ENCODE results near the gene KIR2DL4.
"Not testable (repeated sequence)": the region's sequence is repeated elsewhere in the genome, so short reads cannot be mapped to it uniquely, and the experiment has no call there.

The KIR2DL4 gene

GRCh38 chr19:54803410-54803809 lies at the start of gene KIR2DL4:
Gene KIR2DL4 (plus strand): TSS chr19:54803610. CDS start chr19:54803652, 42 bp downstream.
- DNase-seq (ENCODE audit: low read depth), result no peak

GRCh38 chr19:54756204-54757110 lies 47.0 kb upstream of the KIR2DL4 start:
- not testable (repeated sequence) for DNase-seq (ENCODE audit: low read depth)

- not testable (repeated sequence) for DNase-seq (ENCODE audit: low read depth)
These were observed 44.8 kb upstream of the KIR2DL4 start for GRCh38 chr19:54758577-54758976.

GRCh38 chr19:54764219-54764618 lies 39.2 kb upstream of the KIR2DL4 start:
- DNase-seq (ENCODE audit: low read depth), result not testable (repeated sequence)

GRCh38 chr19:54766464-54766863 lies 36.9 kb upstream of the KIR2DL4 start:
- not testable (repeated sequence) for DNase-seq (ENCODE audit: low read depth)

GRCh38 chr19:54769646-54770045 lies 33.8 kb upstream of the KIR2DL4 start, which contains the start of gene KIR2DL1:
Gene KIR2DL1 (plus strand): TSS chr19:54769793. CDS start chr19:54769851, 58 bp downstream.
- DNase-seq (ENCODE audit: low read depth), result not testable (repeated sequence)

GRCh38 chr19:54770511-54770910 lies 32.9 kb upstream of the KIR2DL4 start:
- not testable (repeated sequence) for DNase-seq (ENCODE audit: low read depth)

GRCh38 chr19:54771018-54771960 lies 32.1 kb upstream of the KIR2DL4 start:
- DNase-seq (ENCODE audit: low read depth), result not testable (repeated sequence)

GRCh38 chr19:54772666-54773065 lies 30.7 kb upstream of the KIR2DL4 start:
- DNase-seq (ENCODE audit: low read depth), result not testable (repeated sequence)

- not testable (repeated sequence) for DNase-seq (ENCODE audit: low read depth)
These were observed 28.2 kb upstream of the KIR2DL4 start for GRCh38 chr19:54775095-54775815.

- not testable (repeated sequence) for DNase-seq (ENCODE audit: low read depth)
These were observed 27.6 kb upstream of the KIR2DL4 start for GRCh38 chr19:54775830-54776229.

- DNase-seq (ENCODE audit: low read depth), result not testable (repeated sequence)
These were observed 25.6 kb upstream of the KIR2DL4 start for GRCh38 chr19:54777851-54778250.

GRCh38 chr19:54778896-54779295 lies 24.5 kb upstream of the KIR2DL4 start:
- not testable (repeated sequence) for DNase-seq (ENCODE audit: low read depth)

GRCh38 chr19:54782916-54783315 lies 20.5 kb upstream of the KIR2DL4 start:
- not testable (repeated sequence) for DNase-seq (ENCODE audit: low read depth)

- not testable (repeated sequence) for DNase-seq (ENCODE audit: low read depth)
These were observed 17.2 kb upstream of the KIR2DL4 start for GRCh38 chr19:54786091-54786723.

- not testable (repeated sequence) for DNase-seq (ENCODE audit: low read depth)
These were observed 15.3 kb upstream of the KIR2DL4 start for GRCh38 chr19:54788154-54788553.

- no peak for DNase-seq (ENCODE audit: low read depth)
These were observed 12.7 kb upstream of the KIR2DL4 start for GRCh38 chr19:54790711-54791110.

- DNase-seq (ENCODE audit: low read depth), result no peak
These were observed 11.9 kb upstream of the KIR2DL4 start for GRCh38 chr19:54791476-54791875.

- DNase-seq (ENCODE audit: low read depth), result no peak
These were observed 10.6 kb upstream of the KIR2DL4 start for GRCh38 chr19:54792814-54793213.

- DNase-seq (ENCODE audit: low read depth), result no peak
These were observed 7.7 kb upstream of the KIR2DL4 start for GRCh38 chr19:54795758-54796157.

- DNase-seq (ENCODE audit: low read depth), result no peak
These were observed 691 bp downstream of the KIR2DL4 start for GRCh38 chr19:54804101-54804500.
